RWPE2 (cell line): ENCODE measurements around the gene SLC2A9.

Source experiments
- ATAC-seq: fragments of 200-7000 bp; cut with Tn5 transposase; 3 replicates; pipeline ENCODE4 v1.9.1; 2021; ENCODE audit warnings: low read depth
- DNase-seq: peaks from one replicate; pipeline ENCODE4 v3.0.0-alpha.2; 2020; ENCODE audit warnings: low spot score
- H3K27ac ChIP-seq: fragments of 450-650 bp; 2 replicates; pipeline ENCODE4 v1.5.1; 2017; ENCODE audit warnings: mild to moderate bottlenecking; ENCODE audit not compliant: poor library complexity, severe bottlenecking
- H3K27me3 ChIP-seq: fragments of 250-450 bp; sonication (Bioruptor Pico); 2 replicates; pipeline ENCODE4 v1.5.1; 2021; ENCODE audit warnings: mild to moderate bottlenecking, moderate library complexity; ENCODE audit not compliant: insufficient read depth, poor library complexity, severe bottlenecking
- H3K36me3 ChIP-seq: fragments of 250-450 bp; sonication (Bioruptor Pico); 2 replicates; pipeline ENCODE4 v1.5.1; 2020; ENCODE audit warnings: low read depth, mild to moderate bottlenecking, moderate library complexity
- H3K4me1 ChIP-seq: fragments of 250-450 bp; sonication (Bioruptor Pico); 2 replicates; pipeline ENCODE4 v1.5.1; 2021; ENCODE audit warnings: mild to moderate bottlenecking, moderate library complexity; ENCODE audit not compliant: insufficient read depth, poor library complexity, severe bottlenecking
- H3K4me3 ChIP-seq: fragments of 250-450 bp; sonication (Bioruptor Pico); 2 replicates; pipeline ENCODE4 v1.5.1; 2021; ENCODE audit warnings: mild to moderate bottlenecking, moderate library complexity; ENCODE audit not compliant: severe bottlenecking
- H3K9me3 ChIP-seq: fragments of 250-450 bp; sonication (Bioruptor Pico); 2 replicates; pipeline ENCODE4 v1.5.1; 2021; ENCODE audit warnings: mild to moderate bottlenecking, moderate library complexity; ENCODE audit not compliant: severe bottlenecking
- TF ChIP-seq, protein P1 (sequence below): fragments of 450-650 bp; IDR thresholded peaks from one replicate; pipeline ENCODE4 v1.5.1; 2017; ENCODE audit warnings: mild to moderate bottlenecking, moderate library complexity; ENCODE audit not compliant: poor library complexity, severe bottlenecking

Gene SLC2A9

DNA sequence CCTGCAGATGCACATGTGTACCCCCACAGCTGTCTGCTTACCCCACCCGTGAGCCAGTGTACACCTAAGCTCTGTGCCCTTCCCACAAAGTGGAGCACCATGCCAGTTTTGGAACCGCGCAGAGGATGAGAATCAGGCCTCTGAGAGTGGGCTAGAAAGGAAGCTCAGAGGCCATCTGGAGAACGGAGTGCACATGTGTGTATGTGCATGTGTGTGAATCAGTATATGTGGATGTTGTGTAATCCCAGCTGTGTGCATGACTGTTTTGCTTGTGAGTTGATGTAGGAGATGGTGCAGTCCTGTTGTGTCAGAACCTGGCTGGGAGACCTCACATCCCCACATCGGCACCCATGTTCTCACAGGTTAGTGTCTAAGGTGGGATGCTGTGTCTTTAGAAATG is 146.9 kb downstream of the SLC2A9 start:
- Histone ChIP-seq H3K4me1 (no peaks in the 10 kb centered on the region), H3K27ac (no peak overlapping the region), H3K27me3 (no peaks in the 10 kb centered on the region), H3K9me3 (no peaks in the 10 kb centered on the region), H3K36me3 (peaks cover 18% of the 10 kb centered on the region), H3K4me3 (no peak overlapping the region)
- TF ChIP-seq, protein P1, sequence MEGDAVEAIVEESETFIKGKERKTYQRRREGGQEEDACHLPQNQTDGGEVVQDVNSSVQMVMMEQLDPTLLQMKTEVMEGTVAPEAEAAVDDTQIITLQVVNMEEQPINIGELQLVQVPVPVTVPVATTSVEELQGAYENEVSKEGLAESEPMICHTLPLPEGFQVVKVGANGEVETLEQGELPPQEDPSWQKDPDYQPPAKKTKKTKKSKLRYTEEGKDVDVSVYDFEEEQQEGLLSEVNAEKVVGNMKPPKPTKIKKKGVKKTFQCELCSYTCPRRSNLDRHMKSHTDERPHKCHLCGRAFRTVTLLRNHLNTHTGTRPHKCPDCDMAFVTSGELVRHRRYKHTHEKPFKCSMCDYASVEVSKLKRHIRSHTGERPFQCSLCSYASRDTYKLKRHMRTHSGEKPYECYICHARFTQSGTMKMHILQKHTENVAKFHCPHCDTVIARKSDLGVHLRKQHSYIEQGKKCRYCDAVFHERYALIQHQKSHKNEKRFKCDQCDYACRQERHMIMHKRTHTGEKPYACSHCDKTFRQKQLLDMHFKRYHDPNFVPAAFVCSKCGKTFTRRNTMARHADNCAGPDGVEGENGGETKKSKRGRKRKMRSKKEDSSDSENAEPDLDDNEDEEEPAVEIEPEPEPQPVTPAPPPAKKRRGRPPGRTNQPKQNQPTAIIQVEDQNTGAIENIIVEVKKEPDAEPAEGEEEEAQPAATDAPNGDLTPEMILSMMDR: no peak
- ATAC-seq (no peak), DNase-seq (no peak)

DNA sequence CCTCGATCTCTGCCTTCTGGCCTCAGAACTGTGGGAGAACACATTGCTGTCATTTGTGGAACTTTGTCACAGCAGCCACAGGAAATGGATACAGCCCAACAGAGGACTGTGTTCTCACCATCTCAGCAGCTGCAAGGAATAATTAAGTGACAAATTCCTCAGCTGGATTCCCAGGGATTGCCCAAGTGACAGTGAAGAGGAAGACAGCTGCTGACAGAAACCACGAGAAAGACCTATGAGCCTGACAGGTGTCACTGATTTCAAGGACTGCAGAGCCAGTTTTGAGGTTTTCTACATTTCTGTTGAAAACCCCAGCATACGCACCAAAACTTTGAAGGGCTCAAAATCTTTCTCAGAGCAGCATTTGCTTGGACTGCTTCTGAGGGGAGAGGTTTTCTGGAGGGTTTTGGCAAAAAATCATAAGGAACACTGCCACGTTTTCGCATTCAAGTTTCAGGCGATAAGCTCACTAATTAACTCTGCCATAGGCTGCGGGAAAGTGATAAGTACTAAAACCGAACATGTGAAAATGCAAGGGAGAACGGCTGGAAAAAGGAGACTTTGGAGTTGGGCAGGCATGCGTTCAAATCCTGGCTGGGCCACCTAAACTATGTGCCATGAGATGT is 151.0 kb downstream of the SLC2A9 start:
- Histone ChIP-seq H3K9me3 (no peaks in the 10 kb centered on the region), H3K4me1 (no peaks in the 10 kb centered on the region), H3K27me3 (no peaks in the 10 kb centered on the region), H3K4me3 (no peak overlapping the region), H3K27ac (no peak overlapping the region), H3K36me3 (peaks cover 23% of the 10 kb centered on the region)
- DNase-seq: no peak
- TF ChIP-seq, protein P1: no peak
- ATAC-seq: no peak

DNA sequence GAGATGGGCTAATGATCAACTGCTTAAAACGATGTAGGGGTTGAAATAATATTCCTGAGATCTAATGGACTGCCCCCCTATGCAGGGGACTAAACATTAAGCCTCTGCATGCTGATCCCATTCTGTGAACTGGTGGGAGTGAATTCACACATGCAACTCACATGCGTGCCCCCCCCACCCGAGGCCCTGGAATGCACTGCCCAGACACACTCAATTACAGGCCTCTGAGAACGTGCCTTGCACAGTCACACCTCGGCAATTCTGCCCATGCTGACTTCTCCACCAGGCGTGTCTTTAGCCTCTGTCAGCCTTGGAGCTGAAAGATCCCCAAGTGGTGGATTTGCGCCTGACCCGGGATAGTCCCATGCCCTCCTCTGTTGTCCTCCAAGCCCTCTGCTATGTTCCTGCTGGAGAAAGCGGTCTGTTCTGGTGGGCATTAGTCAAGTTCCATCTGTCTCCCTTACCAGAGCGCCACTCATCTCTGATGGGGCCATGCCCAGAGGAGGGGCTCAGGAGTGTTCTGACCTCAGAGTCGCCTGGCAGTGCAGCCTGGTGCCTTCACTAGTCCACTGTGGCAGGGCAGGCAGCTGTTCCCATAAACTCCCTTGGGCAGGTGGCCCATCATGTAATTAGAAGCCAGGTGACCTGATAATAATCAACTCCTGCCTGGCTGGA is 153.4 kb downstream of the SLC2A9 start:
- H3K27ac ChIP-seq: no peak overlapping the region
- ATAC-seq: peak; percentile 12; the same call in 1 of the 3 replicates
- TF ChIP-seq, protein P1: no peak
- H3K36me3 ChIP-seq: peaks cover 26% of the 10 kb centered on the region
- H3K4me1 ChIP-seq: no peaks in the 10 kb centered on the region
- H3K27me3 ChIP-seq: no peaks in the 10 kb centered on the region
- H3K4me3 ChIP-seq: no peak overlapping the region
- no peak for DNase-seq
- H3K9me3 ChIP-seq: no peaks in the 10 kb centered on the region

DNA sequence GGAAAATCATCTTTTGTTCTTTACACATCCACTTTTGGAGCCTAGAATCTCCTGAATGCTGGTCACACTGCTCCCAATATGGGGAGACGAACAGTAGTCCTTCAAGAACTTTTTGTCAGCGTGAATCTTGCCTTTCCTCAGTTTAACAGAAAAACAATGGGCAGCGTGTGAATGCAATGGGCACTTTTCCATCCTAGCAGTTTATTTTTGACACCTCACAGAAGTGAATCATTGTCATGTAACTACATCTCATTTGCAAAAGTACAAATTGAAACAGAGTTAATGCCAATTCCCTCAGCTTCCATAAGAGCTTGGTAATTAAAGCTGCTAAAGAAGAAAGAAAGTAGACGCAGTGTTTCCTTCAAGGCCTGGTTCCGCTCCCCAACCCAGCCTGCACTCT is 154.4 kb downstream of the SLC2A9 start:
- TF ChIP-seq, protein P1: no peak
- no peaks in the 10 kb centered on the region for H3K9me3 ChIP-seq
- ATAC-seq (no peak), DNase-seq (no peak)
- peaks cover 28% of the 10 kb centered on the region for H3K36me3 ChIP-seq
- no peak overlapping the region for H3K27ac ChIP-seq
- H3K4me3 ChIP-seq: no peak overlapping the region
- H3K27me3 ChIP-seq: no peaks in the 10 kb centered on the region
- no peaks in the 10 kb centered on the region for H3K4me1 ChIP-seq

DNA sequence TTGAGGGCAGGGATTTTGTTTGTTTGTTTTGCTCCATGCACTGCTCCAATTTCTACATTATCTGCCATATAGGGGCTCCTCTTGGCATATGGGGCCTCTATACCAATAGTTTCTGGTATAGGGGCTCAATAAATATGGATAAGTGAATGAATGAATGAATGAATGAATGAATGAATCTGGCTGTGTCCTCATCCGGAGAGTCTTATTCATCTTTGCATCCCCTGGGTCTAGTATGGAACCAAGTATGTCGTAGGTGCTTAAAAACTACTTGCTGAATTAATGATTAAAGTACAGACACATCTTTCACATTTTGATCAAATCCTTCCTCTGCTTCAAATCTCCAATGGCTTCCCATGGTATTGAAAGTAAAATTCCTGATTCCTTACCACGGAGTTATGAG is 159.7 kb downstream of the SLC2A9 start:
- H3K36me3 ChIP-seq: peaks cover 34% of the 10 kb centered on the region
- no peaks in the 10 kb centered on the region for H3K4me1 ChIP-seq
- no peak overlapping the region for H3K27ac ChIP-seq
- H3K27me3 ChIP-seq: no peaks in the 10 kb centered on the region
- no peak for ATAC-seq
- DNase-seq: no peak
- no peak overlapping the region for H3K4me3 ChIP-seq
- no peaks in the 10 kb centered on the region for H3K9me3 ChIP-seq
- TF ChIP-seq, protein P1: no peak
